Upper lobe of left lung (tissue), 6 donors: ENCODE results near the gene REELD1. TPM values are rescaled to one million over a fixed set of nuclear protein-coding genes. Genes with fewer than 3 reads are reported as not detected.

ENCODE experiments used
- ATAC-seq, 2 donors: fragments of 200-7000 bp; cut with Tn5 transposase; one replicate each; pipeline ENCODE4 v1.9.1; 2022; ENCODE audit warnings: mild to moderate bottlenecking in 2 of 2, moderate library complexity in 2 of 2; ENCODE audit not compliant: low FRiP score in 2 of 2
- DNase-seq, 2 donors: peaks; one replicate each; pipeline ENCODE4 v3.0.0-alpha.2; 2019 to 2020
- H3K27ac ChIP-seq, 4 donors: fragments of 200-600 bp; sonication (generic); one replicate each; pipeline ENCODE4 v1.5.1; 2016 to 2019
- H3K27me3 ChIP-seq, 4 donors: fragments of 200-600 bp; sonication (generic); one replicate each; pipeline ENCODE4 v1.5.1; 2017 to 2019
- H3K36me3 ChIP-seq, 4 donors: fragments of 200-600 bp; sonication (generic); one replicate each; pipeline ENCODE4 v1.5.1; 2016 to 2019
- H3K4me1 ChIP-seq, 4 donors: fragments of 200-600 bp; sonication (generic); one replicate each; pipeline ENCODE4 v1.5.1; 2018 to 2019
- H3K4me3 ChIP-seq, 4 donors: fragments of 200-600 bp; sonication (generic); one replicate each; pipeline ENCODE4 v1.5.1; 2017 to 2019; ENCODE audit warnings: mild to moderate bottlenecking in 2 of 4, moderate library complexity in 1 of 4
- H3K9me3 ChIP-seq, 4 donors: fragments of 200-600 bp; sonication (generic); one replicate each; pipeline ENCODE4 v1.5.1; 2018 to 2019
- CTCF ChIP-seq, 6 experiments: fragments of 450-650 bp in 4 of 6; fragments of 200-600 bp in 2 of 6; sonication (generic) in 2 of 6; IDR thresholded peaks; one replicate each; pipeline ENCODE4 v1.5.1; 2016 to 2019; ENCODE audit warnings: antibody characterized with exemption in 6 of 6
- EP300 ChIP-seq, 4 donors: sonication (generic); formaldehyde crosslinking; IDR thresholded peaks; one replicate each; pipeline ENCODE4 v1.5.1; 2017; ENCODE audit warnings: antibody characterized with exemption in 4 of 4, control low read depth in 2 of 4
- POLR2A ChIP-seq, 4 donors: fragments of 450-650 bp; IDR thresholded peaks; one replicate each; pipeline ENCODE4 v1.5.1; 2016 to 2017; ENCODE audit warnings: antibody characterized with exemption in 4 of 4, mild to moderate bottlenecking in 2 of 4
- POLR2AphosphoS5 ChIP-seq, 2 donors: sonication (generic); formaldehyde crosslinking; IDR thresholded peaks; one replicate each; pipeline ENCODE4 v1.5.1; 2017; ENCODE audit warnings: antibody characterized with exemption in 2 of 2
- WGBS, 2 donors: methylation state at CpG; one replicate each; pipeline ENCODE4 v1.1.5; 2017 to 2018; 5-methylcytosine and 5-hydroxymethylcytosine counted together
- total RNA-seq, 6 donors: library from RNA; depleted of rRNA in 4 of 6; stranded (reverse); fragments of >200 nt in 4 of 6; gene quantifications; one replicate each; pipeline versions ENCODE4 v1.1.0 to v1.2.1, GENCODE V29; 2016 to 2021
- donor health status: DM: no; HTN: no; CAD: no; lungs with moderate emphysema.
- donor health status: DM: no; HTN: yes; CAD: no; lungs with severe emphysema.

REELD1 gene
- total RNA-seq, 6 donors from 2014 or later: 0.26 to 2.1 (median 0.73) TPM

- Histone ChIP-seq H3K4me1 (no peaks in the 10 kb centered on the region), H3K36me3 (no peaks in the 10 kb centered on the region), H3K9me3 (no peaks in the 10 kb centered on the region), H3K4me3 (no peak overlapping the region), H3K27me3 (no peaks in the 10 kb centered on the region), H3K27ac (no peak overlapping the region)
- no peak for TF ChIP-seq POLR2A (IDR thresholded peaks at IDR 0.05)
- no peak for TF ChIP-seq EP300 (IDR thresholded peaks at IDR 0.05)
- no peak for TF ChIP-seq CTCF (IDR thresholded peaks at IDR 0.05)
- no peak for TF ChIP-seq POLR2AphosphoS5 (IDR thresholded peaks at IDR 0.05)
- DNase-seq: no peak
- no peak for ATAC-seq
- WGBS, 2 donors: 93 to 99% methylated on average over 5 of the region's 5 CpGs
These were observed 59.0 kb downstream of the REELD1 start for GRCh38 chr4:146273204-146273901.

GRCh38 chr4:146274774-146275173 lies 60.4 kb downstream of the REELD1 start:
- peaks cover 0 to 11% (median 5%) of the 10 kb centered on the region in 4 donors for H3K4me1 ChIP-seq
- H3K27me3 ChIP-seq: no peaks in the 10 kb centered on the region
- no peaks in the 10 kb centered on the region for H3K36me3 ChIP-seq
- H3K4me3 ChIP-seq: no peak overlapping the region
- no peak for ATAC-seq
- DNase-seq: no peak
- H3K27ac ChIP-seq: no peak overlapping the region
- no peaks in the 10 kb centered on the region for H3K9me3 ChIP-seq
- WGBS, 2 donors: 96 to 97% methylated on average over 1 of the region's 1 CpG
- no peak for TF ChIP-seq EP300 (IDR thresholded peaks at IDR 0.05)
- no peak for TF ChIP-seq CTCF (IDR thresholded peaks at IDR 0.05)
- no peak for TF ChIP-seq POLR2A (IDR thresholded peaks at IDR 0.05)
- no peak for TF ChIP-seq POLR2AphosphoS5 (IDR thresholded peaks at IDR 0.05)

GRCh38 chr4:146275370-146275769 lies 61.0 kb downstream of the REELD1 start:
- H3K4me3 ChIP-seq: no peak overlapping the region
- H3K36me3 ChIP-seq: no peaks in the 10 kb centered on the region
- no peaks in the 10 kb centered on the region for H3K27me3 ChIP-seq
- DNase-seq (no peak), ATAC-seq (peak in 1 of 2 donors; percentile 19)
- peaks cover 0 to 11% (median 5%) of the 10 kb centered on the region in 4 donors for H3K4me1 ChIP-seq
- TF ChIP-seq EP300 (IDR thresholded peaks at IDR 0.05) (no peak), POLR2AphosphoS5 (IDR thresholded peaks at IDR 0.05) (no peak), CTCF (IDR thresholded peaks at IDR 0.05) (no peak), POLR2A (IDR thresholded peaks at IDR 0.05) (no peak)
- no peaks in the 10 kb centered on the region for H3K9me3 ChIP-seq
- no peak overlapping the region for H3K27ac ChIP-seq

- WGBS, 2 donors: 42 to 49% methylated on average over 1 of the region's 1 CpG
- Histone ChIP-seq H3K27me3 (no peaks in the 10 kb centered on the region), H3K4me3 (no peak overlapping the region), H3K9me3 (no peaks in the 10 kb centered on the region), H3K27ac (no peak overlapping the region), H3K4me1 (peaks cover 0 to 18% (median 5%) of the 10 kb centered on the region in 4 donors), H3K36me3 (no peaks in the 10 kb centered on the region)
- no peak for TF ChIP-seq CTCF (IDR thresholded peaks at IDR 0.05)
- no peak for TF ChIP-seq POLR2AphosphoS5 (IDR thresholded peaks at IDR 0.05)
- TF ChIP-seq POLR2A (IDR thresholded peaks at IDR 0.05): no peak
- TF ChIP-seq EP300 (IDR thresholded peaks at IDR 0.05): no peak
- no peak for DNase-seq
- no peak for ATAC-seq
These were observed 64.6 kb downstream of the REELD1 start for GRCh38 chr4:146278986-146279385.

Other genes starting within 250 kb of the REELD1 start
- gene LSM6, start 38.8 kb upstream of the REELD1 start, total RNA-seq: 10 to 100 TPM; 19.6 to 48.2 (median 33.5) TPM